PFSK-1 (cell line): ENCODE results near the gene TMEM205.

Experiments
- FOXP2 ChIP-seq: optimal IDR thresholded peaks from 2 replicates; pipeline ENCODE3; 2011; ENCODE audit warnings: borderline replicate concordance, control low read depth, inconsistent platforms; ENCODE audit not compliant: insufficient read depth; ENCODE audit errors: extremely low read length, extremely low read depth
- POLR2AphosphoS5 ChIP-seq: IDR thresholded peaks from 2 replicates; pipeline ENCODE4 v1.6.1; 2012; ENCODE audit warnings: low read depth, mild to moderate bottlenecking, control low read depth, low read length, moderate library complexity
- REST ChIP-seq, 2 experiments: IDR thresholded peaks; 2 replicates each; pipeline versions ENCODE4 v1.6.1 to v1.8.0; 2011 to 2012; ENCODE audit warnings: low read depth in 2 of 2, low read length in 2 of 2, control low read depth in 1 of 2, inconsistent platforms in 1 of 2, mild to moderate bottlenecking in 1 of 2, moderate library complexity in 1 of 2; ENCODE audit not compliant: insufficient read depth in 1 of 2
- SIN3A ChIP-seq: IDR thresholded peaks from 2 replicates; pipeline ENCODE4 v1.6.1; 2012; ENCODE audit warnings: mild to moderate bottlenecking, low read length, moderate library complexity, borderline replicate concordance; ENCODE audit not compliant: insufficient read depth
- TAF1 ChIP-seq: IDR thresholded peaks from 2 replicates; pipeline ENCODE4 v1.6.1; 2012; ENCODE audit warnings: low read length, control low read depth, borderline replicate concordance; ENCODE audit not compliant: insufficient read depth

Gene TMEM205

GRCh38 chr19:11304936-11305335 is 41.1 kb downstream of the TMEM205 start:
- TF ChIP-seq SIN3A (no peak), POLR2AphosphoS5 (no peak)

DNA sequence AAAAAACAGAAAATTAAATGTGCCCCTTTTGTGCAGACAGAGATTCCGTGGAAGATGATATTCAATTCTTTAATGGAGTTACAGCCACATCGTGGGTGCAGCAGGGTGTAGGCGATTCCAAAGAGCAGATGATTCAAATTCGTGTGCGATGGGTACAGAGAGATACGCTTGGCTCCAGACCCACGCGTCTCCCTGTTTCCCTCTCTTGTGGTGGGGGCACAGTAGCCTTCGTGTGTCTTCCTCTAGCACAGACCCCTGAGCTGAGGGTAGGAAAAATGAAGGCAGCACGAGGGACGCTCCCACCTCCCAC is 45.3 kb downstream of the TMEM205 start:
- TF ChIP-seq TAF1: no peak
- no peak for TF ChIP-seq POLR2AphosphoS5
- no peak for TF ChIP-seq FOXP2

- TF ChIP-seq POLR2AphosphoS5 (no peak), SIN3A (no peak)
Observed at GRCh38 chr19:11299946-11300810, 45.9 kb downstream of the TMEM205 start.

DNA sequence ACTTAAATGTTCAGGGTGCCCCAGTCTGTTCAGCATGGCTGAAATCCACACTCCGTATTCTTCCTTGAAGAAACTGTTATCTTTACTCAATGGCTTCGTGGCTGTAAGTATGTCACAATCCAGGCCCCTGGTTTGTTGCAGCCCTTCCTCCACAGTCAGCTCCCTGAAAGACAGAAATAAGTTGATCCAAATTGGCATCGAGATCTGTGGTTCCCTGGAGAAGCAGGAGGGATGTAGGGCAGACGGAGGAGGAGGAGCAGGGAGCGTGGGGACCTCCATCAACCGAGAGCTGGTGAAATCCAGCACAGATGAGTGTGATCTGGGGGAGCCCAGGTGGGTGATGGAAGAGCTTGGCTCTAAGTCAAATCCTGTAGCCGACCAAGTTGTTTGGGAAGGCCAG is 49.8 kb downstream of the TMEM205 start:
- TF ChIP-seq SIN3A: no peak
- TF ChIP-seq TAF1: no peak
- TF ChIP-seq POLR2AphosphoS5: no peak
- TF ChIP-seq FOXP2: no peak
- TF ChIP-seq REST (IDR thresholded peaks at IDR 0.05; ENCODE audit: insufficient read depth in 1 of 2, low read depth in 2 of 2, low read length in 2 of 2): no peak

DNA sequence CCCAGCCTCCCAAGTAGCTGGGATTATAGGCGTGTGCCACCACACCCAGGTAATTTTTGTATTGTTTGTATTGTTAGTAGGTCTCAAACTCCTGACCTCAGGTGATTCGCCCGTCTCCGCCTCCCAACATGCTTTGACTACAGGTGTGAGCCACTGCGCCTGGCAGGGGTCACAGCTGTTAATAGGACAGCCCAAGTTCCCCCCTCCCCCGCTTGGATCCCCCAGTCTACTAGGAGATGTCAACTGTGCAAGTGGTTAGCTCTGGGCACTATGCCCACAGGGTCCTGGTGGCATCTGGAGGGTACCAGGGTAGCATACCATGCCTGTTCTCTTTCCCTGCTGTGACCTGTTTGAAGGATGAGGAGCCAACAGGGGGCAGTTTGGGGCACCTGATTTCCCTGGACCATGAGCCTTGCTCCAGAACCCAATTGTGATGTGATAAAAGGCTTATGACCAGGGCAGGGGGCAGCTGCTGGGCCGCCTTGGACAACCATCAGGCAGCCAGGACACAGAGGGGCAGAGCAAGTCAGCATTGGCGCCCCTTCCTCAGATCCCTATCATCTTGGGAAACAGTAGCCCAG is 50.3 kb downstream of the TMEM205 start, which contains the start of gene TSPAN16:
Gene TSPAN16, plus strand, starts transcription at position 496 of the 581 bp plus-strand sequence. CDS start 138 bp downstream, outside the sequence.
- TF ChIP-seq REST (IDR thresholded peaks at IDR 0.05; ENCODE audit: insufficient read depth in 1 of 2, low read depth in 2 of 2, low read length in 2 of 2): no peak
- TF ChIP-seq TAF1: no peak
- TF ChIP-seq SIN3A: no peak
- no peak for TF ChIP-seq POLR2AphosphoS5
- no peak for TF ChIP-seq FOXP2

- TF ChIP-seq SIN3A (no peak), TAF1 (no peak), FOXP2 (no peak), REST (IDR thresholded peaks at IDR 0.05; ENCODE audit: insufficient read depth in 1 of 2, low read depth in 2 of 2, low read length in 2 of 2) (no peak), POLR2AphosphoS5 (no peak)
Observed at GRCh38 chr19:11295180-11295579, 50.9 kb downstream of the TMEM205 start.
